GM21723 (cell line): Measurements from ENCODE around the gene DENND10.
A peak's percentile ranks its signal among the peaks of the same experiment; 100 is the strongest.
"Not testable (repeated sequence)": the region's sequence is repeated elsewhere in the genome, so short reads cannot be mapped to it uniquely, and the experiment has no call there.

Experiments
- ATAC-seq: cut with Tn5 transposase; IDR thresholded peaks from one replicate; pipeline ENCODE4 v1.9.1; 2021; ENCODE audit warnings: mild to moderate bottlenecking, moderate library complexity; ENCODE audit not compliant: unreplicated experiment

The DENND10 gene

DNA sequence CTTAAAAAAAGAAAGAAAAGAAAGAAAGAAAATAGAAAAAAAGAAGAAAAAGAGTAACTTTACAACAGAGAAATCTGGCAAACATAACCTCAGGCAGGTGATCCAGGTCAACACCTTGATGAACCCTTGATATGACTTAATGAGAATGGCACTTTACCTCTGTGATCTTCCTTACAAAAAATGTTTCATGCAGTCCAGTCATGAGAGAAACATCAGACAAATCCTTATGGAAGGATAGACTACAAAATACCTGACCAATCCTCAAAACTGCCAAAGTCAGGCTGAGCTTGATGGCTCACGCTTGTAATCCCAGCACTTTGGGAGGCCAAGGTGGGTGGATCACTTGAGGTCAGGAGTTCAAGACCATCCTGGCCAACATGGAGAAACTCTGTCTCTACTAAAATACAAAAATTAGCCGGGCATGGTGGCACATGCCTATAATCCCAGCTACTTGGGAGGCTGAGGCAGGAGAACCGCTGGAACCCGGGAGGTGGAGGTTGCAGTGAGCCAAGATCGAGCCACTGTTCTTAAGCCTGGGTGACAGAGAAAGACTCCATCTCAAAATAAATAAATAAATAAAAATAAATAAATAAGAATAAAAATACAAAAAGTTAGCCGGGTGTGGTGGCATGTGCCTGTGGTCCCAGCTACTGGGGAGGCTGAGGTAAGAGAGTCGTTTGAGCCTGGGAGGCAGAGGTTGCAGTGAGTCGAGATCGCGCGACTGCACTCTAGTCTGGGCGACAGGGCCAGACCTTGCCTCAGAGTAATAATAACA lies 7.1 kb upstream of the DENND10 start:
- ATAC-seq, result not testable (repeated sequence)

DNA sequence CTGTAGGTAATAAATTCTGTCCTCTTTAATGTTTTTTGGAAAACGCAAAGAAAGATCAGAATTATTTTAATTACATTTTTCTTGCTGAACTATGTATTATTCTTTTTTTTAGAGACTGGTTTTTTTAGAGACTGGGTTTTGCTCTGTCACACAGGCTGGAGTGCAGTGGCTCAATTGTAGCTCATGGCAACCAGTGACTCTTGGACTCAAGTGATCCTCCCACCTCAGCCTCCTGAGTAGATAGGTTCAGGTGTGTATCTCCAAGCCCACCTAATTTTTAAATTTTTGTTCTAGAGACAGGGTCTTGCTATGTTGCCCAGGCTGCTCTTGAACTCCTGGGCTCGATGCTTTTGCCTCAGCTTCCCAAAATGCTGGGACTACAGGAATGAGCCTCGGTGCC lies 5.3 kb upstream of the DENND10 start:
- ATAC-seq, result no peak

DNA sequence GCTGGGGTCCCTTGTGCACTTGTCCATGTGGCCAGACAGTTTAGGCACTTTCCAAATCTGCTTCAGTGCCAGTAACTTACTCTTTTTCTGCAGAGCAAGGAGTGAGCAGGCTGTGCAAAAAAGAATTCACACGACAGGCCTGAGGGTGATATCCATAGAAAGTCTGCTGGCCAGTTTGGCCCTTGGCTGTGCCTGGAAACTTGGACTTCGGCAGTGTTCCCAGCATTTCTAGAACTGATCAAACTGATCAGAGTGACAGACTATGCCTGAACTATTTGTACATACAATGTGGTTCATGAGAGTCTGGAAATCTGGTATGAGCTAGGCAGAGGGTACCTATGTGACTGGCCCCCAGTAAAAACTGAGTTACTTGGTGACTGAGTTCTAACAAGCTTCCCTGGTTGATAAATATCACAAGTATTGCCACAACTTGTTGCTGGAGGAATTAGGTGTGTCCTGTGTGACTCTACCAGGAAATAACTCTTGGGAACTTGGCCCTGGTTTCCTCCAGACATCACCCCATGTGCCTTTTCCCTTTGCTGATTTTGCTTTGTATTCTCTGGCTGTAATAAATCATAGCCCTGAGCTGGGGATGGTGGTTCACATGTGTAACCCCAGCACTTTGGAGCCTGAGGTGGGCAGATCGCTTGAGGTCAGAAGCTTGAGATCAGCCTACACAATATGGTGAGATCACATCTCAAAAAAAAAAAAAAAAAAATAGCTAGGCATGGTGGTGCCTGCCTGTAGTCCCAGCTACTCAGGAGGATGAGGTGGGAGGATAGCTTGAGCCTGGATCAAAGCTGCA lies 3.3 kb upstream of the DENND10 start:
- ATAC-seq, result no peak

DNA sequence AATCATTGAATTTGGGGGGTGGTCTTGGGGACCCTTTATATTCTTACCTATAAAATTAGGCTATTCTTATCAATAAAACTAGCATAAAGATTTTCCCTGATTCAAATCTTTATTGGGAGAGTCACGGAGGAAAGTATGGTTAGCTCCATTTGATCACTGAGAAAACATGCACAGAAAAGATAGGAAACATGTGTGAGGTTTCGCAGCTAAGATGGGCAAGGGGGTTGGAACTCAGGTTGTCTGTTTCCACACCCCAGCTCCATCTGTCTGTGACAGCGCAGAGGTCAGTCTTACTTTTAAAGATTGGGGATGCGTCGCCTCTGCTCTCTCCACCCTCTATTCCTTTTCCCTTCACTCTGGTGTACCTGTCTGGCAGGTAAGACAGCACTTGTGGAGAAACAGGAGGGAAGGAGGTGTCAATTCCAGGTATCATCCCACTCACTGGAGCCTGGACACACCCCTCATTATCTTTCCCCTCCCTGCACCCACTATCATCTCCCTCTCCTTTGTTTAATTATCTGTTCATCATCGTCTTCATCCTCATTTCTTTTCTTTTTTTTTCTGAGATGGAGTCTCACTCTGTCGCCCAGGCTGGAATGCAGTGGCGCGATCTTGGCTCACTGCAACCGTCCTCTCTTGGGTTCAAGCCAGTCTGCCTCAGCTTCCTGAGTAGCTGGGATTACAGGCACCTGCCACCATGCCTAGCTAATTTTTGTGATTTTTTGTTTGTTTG lies 2.4 kb upstream of the DENND10 start:
- ATAC-seq, result no peak

DNA sequence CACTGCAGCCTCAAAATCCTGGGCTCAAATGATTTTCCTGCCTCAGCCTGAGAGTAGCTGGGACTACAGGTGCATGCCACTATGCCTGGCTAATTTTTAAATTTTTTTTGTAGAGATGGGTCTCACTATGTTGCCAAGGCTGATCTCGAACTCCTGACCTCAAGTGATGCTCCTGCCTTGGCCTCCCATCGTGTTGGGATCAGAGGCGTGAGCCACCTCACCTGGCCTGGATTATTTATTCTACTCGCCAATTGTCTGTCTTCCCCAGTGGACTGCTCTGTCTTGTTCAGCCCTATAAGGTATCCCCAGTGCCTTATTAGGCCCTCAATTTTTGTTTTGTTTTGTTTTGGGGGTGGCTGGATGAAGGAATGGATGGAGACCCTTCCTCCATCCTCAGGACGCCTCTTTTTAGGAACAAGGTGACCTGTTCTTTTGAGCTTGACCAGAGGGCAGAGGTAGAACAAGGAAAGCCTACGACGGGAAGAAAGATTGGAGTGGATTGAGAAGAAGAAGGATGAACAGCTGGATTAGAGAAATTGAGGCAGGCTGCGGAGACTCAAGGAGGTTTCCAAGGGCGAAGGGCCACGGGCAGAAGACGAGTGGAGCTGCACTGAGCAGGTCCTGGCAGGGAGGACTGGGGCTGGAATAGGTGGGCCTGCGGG lies 541 bp upstream of the DENND10 start:
- ATAC-seq, result no peak

DNA sequence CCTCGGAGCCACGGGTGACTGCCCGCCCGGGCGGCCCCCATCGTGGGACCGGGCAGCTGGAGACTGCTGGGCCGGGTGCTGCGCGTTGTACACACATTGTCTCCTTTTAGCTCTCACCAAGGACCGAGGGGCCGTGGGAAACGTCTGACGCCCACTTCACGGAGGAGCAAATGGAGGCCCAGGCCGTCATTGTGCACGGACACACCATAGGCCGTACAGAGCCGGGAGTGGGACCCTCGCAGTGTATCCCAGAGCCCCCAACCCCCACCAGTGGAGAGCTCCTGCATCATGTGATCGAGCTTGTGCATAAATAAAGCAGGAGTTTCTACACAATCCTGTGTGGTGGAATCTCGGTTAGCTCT lies 722 bp downstream of the DENND10 start:
- no peak for ATAC-seq

DNA sequence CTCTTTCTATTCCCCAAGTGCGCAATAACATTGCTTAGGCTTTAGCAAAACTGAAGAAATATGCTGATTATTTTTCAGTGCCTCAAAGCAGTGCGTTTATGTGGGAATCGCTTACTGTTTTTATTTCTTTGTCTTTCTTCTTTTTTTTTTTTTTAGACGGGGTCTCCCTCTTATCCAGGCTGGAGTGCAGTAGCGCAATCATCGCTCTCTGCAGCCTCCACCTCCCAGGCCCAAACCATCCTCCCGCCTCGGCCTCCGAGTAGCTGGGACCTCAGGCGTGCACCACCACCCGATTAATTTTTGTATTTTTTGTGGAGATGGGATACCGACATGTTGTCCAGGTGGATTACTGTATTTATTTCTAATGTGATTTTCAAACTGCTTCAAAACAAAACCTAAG lies 1.2 kb downstream of the DENND10 start:
- ATAC-seq, result no peak

DNA sequence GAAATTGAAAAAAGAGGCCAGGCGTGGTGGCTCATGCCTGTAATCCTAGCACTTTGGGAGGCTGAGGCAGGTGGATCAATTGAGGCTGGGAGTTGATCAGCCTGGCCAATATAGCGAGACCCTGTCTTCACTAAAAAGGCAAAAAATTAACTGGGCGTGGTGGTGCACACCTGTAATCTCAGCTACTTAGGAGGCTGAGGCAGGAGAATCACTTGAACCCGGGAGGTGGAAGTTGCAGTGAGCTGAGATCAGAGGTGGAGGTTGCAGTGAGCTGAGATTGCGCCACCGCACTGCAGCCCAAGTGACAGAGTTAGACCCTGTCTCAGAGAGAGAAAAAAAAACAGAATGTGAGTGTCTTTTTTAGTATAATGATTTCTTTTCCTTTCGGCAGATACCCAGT lies 2.0 kb downstream of the DENND10 start:
- ATAC-seq, result not testable (repeated sequence)

DNA sequence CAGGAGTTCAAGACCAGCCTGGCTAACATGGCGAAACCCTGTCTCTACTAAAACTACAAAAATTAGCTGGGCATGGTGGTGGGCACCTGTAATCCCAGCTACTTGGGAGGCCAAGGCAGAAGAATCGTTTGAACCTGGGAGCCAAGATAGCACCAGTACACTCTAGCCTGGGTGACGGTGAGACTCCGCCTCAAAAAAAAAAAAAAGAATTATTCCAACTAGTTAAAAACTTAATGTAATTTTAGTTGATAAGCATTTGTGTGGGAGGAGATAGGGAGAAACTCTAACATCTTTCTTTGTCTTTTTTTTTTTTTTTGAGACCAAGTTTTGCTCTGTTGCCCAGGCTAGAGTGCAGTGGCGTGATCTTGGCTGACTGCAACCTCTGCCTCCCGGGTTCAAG lies 3.2 kb downstream of the DENND10 start:
- ATAC-seq, result not testable (repeated sequence)

DNA sequence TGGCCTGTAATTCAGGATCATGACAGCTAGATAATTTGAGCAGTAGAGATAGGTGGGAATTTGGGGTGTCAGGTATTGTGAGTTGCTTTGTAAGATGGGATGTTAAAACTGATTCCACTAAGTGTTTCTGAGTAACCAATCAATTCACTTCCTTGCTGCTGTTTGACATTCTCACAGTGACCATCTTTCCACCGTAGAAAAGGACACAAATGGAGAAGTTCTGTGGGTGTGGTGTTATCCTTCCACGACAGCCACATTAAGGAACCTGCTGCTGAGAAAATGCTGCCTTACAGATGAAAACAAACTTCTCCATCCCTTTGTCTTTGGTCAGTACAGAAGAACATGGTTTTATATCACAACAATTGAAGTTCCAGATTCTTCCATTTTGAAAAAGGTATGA lies 3.9 kb downstream of the DENND10 start:
- not testable (repeated sequence) for ATAC-seq

DNA sequence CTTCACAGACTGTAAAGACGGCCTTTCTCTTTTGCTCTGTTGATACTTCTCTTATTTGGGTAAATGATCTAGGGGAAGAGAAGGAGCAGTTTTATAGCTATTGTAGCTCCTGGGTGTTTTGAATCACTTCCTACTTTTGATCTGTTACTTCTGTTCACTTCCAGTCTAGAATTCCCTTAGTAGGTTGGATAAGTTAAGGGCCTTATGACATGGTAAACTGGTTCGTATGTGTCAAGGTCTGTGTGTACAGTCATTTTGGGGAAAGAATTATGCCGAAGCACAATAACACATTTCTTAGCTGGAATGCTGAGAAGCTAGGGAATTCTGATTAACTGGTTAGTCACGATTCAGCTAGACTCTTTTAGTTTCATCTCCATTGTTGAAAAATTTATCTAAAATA lies 8.1 kb downstream of the DENND10 start:
- ATAC-seq, result no peak

DNA sequence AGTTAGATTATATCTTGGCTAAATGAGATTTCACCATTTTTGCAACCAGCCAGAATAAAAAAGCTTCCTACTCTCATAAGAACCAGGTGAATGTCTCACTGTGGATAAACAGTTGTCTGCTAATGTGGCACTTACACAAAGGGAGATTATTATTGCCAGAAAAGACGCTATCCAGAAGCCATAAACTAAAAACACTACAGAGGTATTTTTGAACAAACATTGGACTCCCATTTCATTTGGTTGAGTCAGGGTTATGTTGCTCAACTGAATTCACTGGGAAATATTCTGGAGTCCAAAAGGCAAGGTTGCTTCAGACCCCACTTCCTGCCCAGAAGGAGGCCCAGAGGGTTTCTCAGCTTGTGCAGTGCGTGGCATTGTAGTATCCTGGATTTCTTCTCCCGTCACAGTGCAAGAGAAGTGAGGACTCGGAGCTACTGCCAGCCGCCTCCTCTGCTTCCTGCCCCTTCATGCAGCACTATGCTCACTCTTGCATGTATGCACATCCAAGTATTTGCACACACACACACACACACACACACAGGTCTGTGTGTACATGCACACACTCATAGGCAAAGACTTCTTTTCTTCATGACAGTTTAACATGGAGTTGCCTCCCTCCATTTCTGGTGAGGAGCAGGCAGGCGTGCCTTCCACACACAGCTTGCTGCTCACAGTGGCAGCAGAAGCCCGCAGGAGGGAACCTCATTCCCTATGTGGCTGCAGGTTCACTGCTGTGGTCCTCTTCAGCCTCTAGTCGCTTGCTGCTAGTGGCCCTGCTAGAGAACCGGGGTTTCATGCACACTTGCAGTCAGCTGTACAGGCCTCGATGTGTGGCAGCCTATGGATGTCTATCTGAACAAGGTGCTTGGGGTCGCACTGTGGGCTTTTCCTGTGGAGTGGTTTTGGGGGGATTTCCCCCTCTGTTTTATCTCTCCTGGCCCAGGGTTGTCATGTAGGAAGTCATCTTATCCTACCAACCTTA lies 10.1 kb downstream of the DENND10 start:
- no peak for ATAC-seq

DNA sequence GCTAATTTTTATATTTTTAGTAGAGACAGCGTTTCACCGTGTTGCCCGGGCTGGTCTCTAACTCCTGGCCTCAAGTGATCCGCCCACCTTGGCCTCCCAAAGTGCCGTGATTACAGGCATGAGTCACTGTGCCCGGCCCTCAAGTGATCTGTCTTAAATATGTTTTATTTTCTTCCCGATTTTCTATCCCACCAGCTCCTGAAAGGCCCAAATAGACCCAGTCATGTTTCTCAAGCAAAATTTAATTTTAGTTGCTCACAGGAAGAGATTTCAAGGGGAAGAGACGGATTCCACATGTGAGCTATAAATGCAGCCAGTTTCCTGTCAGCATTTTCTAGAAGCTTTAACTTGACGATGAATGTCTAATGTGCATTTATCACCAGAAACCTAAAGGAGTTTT lies 12.0 kb downstream of the DENND10 start:
- ATAC-seq, result no peak

DNA sequence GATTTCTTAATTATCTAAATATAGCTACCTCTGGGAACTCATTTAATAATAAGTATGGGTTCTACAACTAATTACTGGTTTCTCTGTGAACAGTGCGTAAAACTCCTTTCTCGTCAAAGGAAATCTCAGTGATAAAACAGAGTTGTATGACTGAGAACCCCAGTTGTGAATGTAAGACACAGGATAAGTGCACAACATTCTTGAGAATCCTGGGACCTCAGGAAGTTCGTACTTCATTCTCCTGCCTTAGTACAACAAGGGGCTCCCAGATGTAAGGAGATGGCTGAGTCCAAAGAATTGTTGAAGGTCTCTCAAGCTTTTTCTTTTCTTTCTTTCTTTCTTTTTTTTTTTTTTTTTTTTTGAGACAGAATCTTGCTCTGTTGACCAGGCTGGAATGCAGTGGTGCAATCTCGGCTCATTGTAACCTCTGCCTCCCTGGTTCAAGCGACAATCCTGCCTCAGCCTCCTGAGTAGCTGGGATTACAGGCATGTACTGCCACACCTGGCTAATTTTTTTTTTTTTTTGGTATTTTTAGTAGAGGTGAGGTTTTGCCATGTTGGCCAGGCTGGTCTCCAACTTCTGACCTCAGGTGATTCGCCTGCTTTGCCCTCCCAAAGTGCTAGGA lies 12.5 kb downstream of the DENND10 start:
- ATAC-seq, result no peak

DNA sequence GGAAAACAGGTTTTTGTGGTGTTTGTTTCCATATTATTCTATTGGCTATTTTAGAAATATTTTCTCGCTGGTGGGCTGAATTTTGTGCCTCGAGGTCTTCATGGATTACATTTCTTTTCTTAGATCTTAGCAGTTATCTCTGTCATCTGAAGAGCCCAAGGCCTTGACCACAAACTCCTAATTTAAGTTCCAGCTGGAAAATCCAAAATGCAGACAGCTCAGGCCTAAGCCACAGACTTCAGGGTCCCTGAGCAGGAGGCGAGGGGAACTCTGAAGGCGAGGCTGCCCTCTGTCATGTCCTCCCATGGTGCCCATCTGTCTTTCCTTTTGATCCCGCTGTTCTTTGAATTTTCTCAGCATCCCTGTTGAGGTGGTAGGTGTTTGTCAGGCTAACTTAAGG lies 14.3 kb downstream of the DENND10 start:
- ATAC-seq, result no peak

DNA sequence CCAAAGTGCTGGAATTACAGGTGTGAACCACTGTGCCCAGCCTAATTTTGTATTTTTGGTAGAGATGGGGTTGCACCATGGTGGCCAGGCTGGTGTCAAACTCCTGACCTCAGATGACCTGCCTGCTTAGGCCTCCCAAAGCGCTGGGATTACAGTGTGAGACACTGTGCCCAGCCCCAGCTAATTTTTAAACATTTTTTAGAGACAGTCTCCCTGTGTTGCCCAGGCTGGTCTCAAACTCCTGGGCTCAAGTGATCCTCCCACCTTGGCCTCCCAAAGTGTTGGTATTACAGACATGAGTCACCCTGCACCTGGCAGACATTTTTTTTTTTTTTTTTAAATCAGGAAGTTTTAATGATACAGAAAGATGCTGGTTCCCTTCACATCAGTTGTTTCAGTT lies 15.5 kb downstream of the DENND10 start:
- no peak for ATAC-seq

DNA sequence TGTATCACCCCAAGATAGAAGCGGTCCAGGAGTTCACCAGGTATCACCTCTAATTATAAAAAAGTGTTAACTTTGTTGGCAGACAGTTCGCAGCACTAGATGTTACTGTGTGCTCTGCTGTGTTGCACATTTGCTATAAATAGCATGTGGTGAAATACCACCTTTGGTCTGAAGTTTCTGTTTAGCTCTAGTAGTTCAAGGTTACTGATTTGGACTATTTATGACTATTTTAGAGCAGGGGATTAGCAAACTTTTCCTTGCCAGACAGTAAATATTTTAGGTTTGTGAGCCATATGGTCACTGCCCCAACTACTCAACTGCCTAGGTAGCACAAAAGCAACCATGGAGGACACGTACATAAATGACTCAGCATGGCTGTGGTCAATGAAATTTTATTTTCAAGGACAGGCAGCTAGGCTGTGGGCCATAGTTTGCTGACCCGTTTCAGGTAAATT lies 16.5 kb downstream of the DENND10 start:
- peak; percentile 92 for ATAC-seq

DNA sequence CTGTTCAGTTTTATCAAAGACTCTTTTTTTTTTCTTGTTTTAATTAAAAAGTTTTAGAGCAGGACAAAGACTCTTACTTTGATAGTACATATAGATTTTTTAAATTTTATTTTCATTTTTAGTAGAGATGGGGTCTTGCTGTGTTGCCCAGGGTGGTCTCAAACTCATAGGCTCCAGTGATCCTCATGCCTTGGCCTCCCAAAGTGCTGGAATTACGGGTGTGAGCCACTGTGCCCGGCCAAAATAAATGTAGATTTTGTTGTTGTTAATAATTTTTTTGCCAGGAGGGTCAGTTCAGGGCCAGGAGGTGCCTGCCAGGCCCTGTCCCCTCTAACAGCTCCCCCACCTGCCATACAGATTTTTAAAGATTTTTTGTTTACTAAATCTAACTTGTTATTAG lies 17.0 kb downstream of the DENND10 start:
- ATAC-seq, result no peak

DNA sequence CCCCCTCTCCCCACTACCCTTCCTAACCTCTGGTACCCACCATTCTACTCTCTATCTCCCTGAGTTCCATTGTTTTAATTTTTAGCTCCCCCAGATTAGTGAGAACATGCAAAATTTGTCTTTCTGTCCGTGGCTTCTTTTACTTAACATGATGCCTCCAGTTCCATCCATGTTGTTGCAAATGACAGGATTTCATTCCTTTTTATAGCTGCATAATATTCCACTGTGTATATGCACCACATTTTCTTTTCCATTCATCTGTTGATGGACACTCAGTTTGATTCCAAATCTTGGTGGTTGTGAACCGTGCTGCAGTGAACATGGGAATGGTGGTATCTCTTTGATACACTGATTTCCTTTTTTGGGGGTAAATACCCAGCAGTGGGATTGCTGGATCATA lies 22.0 kb downstream of the DENND10 start:
- ATAC-seq, result no peak

DNA sequence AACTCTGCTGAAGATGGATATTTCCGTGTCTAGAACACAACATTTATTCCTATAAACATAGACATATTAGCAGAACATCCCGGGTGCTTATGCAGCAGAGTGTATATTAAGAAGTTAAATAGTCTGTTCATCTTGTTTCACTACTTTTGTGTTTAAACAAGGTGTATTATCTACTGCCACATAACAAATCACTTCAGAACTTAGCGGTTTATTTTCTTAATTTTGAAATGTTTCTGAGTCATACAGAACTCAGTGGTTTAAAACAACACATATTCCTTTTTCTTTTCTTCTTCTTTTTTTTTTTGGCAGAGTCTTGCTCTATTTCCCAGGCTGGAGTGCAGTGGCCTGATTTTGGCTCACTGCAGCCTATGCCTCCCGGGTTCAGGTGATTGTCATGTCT lies 25.8 kb downstream of the DENND10 start:
- ATAC-seq, result no peak
